Activated T-cell treated with anti-CD3 and anti-CD28 coated beads, Interleukin-2, amount 50 U/mL, for 4 hours (primary cell): ENCODE measurements around the gene URI1. TPM values are rescaled to one million over a fixed set of nuclear protein-coding genes. Genes with fewer than 3 reads are reported as not detected.

Source experiments
- total RNA-seq, 3 donors: library from RNA; stranded (reverse); gene quantifications; one replicate each; pipeline ENCODE4 v1.2.1, GENCODE V29; 2021

The URI1 gene
- total RNA-seq, 3 donors from 2014 or later, result 69.5 to 80.5 (median 77.8) TPM

Other genes starting within 250 kb of the URI1 start
- gene C19orf12, start 227.0 kb upstream of the URI1 start, total RNA-seq, result 10 to 100 TPM; 39.3 to 45.7 (median 41.0) TPM
- gene CCNE1, start 130.2 kb upstream of the URI1 start, total RNA-seq, result 10 to 100 TPM; 17.4 to 30.2 (median 26.7) TPM